SU-DHL-6 (cell line): ENCODE data around the gene ACACB.

ENCODE experiments used
- EZH2phosphoT487 ChIP-seq: fragments of 200-600 bp; sonication (generic), shearing (Covaris generic); conservative IDR thresholded peaks from 2 replicates; pipeline ENCODE4 v1.6.1; 2018; ENCODE audit warnings: mild to moderate bottlenecking, antibody characterized with exemption, low read length, moderate library complexity, mixed read lengths
- TF ChIP-seq, protein P1 (sequence below): fragments of 200-600 bp; sonication (generic); IDR thresholded peaks from one replicate; pipeline ENCODE4 v1.5.1; 2017; ENCODE audit warnings: antibody characterized with exemption, mild to moderate bottlenecking, low read length, moderate library complexity; ENCODE audit not compliant: insufficient read depth, poor library complexity, severe bottlenecking

DNA sequence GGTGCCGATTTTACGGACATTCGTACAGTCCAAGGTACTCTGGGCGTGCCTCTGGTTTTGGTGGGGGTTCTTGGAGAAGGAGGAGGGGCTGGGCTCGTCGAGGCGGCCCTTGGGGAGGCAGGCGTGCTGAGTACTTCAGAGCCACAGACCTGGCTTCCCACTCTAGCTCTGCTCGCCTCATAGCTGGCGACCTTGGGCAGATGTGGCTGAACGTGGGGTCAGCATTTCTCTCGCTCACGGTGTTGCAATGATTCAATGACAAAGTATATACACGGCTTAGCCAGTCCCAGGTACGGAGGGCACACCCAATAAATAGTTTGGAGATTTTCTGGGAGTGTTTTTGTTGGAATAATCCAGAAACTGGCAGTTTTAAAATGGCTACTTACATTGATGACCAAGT is 117.6 kb downstream of the ACACB start:
- TF ChIP-seq, protein P1, sequence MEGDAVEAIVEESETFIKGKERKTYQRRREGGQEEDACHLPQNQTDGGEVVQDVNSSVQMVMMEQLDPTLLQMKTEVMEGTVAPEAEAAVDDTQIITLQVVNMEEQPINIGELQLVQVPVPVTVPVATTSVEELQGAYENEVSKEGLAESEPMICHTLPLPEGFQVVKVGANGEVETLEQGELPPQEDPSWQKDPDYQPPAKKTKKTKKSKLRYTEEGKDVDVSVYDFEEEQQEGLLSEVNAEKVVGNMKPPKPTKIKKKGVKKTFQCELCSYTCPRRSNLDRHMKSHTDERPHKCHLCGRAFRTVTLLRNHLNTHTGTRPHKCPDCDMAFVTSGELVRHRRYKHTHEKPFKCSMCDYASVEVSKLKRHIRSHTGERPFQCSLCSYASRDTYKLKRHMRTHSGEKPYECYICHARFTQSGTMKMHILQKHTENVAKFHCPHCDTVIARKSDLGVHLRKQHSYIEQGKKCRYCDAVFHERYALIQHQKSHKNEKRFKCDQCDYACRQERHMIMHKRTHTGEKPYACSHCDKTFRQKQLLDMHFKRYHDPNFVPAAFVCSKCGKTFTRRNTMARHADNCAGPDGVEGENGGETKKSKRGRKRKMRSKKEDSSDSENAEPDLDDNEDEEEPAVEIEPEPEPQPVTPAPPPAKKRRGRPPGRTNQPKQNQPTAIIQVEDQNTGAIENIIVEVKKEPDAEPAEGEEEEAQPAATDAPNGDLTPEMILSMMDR: no peak
- TF ChIP-seq EZH2phosphoT487: no peak
